ENCODE measurements around the gene INTS2. TPM values are rescaled to one million over a fixed set of nuclear protein-coding genes. Genes with fewer than 3 reads are reported as not detected.
A peak's percentile ranks its signal among the peaks of the same experiment; 100 is the strongest.

The INTS2 gene
- total RNA-seq, 1 experiment from 2014 or later, result 11.8 TPM

- POLR2A ChIA-PET, result interaction anchor here (1.7 kb wide), 1 partner anchor 14 kb away, joined by 6 read pairs; the partner anchor contains the start of gene BRIP1
- TF ChIP-seq, protein P1, sequence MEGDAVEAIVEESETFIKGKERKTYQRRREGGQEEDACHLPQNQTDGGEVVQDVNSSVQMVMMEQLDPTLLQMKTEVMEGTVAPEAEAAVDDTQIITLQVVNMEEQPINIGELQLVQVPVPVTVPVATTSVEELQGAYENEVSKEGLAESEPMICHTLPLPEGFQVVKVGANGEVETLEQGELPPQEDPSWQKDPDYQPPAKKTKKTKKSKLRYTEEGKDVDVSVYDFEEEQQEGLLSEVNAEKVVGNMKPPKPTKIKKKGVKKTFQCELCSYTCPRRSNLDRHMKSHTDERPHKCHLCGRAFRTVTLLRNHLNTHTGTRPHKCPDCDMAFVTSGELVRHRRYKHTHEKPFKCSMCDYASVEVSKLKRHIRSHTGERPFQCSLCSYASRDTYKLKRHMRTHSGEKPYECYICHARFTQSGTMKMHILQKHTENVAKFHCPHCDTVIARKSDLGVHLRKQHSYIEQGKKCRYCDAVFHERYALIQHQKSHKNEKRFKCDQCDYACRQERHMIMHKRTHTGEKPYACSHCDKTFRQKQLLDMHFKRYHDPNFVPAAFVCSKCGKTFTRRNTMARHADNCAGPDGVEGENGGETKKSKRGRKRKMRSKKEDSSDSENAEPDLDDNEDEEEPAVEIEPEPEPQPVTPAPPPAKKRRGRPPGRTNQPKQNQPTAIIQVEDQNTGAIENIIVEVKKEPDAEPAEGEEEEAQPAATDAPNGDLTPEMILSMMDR (IDR thresholded peaks at IDR 0.05; ENCODE audit: unreplicated experiment), result no peak
- DNase-seq (ENCODE audit: unreplicated experiment), result no peak
- intact Hi-C loops (cut with micrococcal nuclease), result no loop called here
- Mint-ChIP-seq H3K4me1 (ENCODE audit: insufficient read depth, unreplicated experiment) (no peaks in the 10 kb centered on the region), H3K27me3 (ENCODE audit: insufficient read depth, unreplicated experiment) (no peaks in the 10 kb centered on the region), H3K27ac (ENCODE audit: low read depth, unreplicated experiment) (no peak overlapping the region), H3K4me3 (ENCODE audit: unreplicated experiment) (no peak overlapping the region), H3K9me3 (ENCODE audit: unreplicated experiment) (no peaks in the 10 kb centered on the region), H3K36me3 (ENCODE audit: insufficient read depth, unreplicated experiment) (peaks cover 50% of the 10 kb centered on the region)
- CTCF ChIA-PET, result no interaction called here
- no TSS peak for BruUV-seq (replicated peaks)
Observed at GRCh38 chr17:61877837-61878236, 49.9 kb downstream of the INTS2 start.

DNA sequence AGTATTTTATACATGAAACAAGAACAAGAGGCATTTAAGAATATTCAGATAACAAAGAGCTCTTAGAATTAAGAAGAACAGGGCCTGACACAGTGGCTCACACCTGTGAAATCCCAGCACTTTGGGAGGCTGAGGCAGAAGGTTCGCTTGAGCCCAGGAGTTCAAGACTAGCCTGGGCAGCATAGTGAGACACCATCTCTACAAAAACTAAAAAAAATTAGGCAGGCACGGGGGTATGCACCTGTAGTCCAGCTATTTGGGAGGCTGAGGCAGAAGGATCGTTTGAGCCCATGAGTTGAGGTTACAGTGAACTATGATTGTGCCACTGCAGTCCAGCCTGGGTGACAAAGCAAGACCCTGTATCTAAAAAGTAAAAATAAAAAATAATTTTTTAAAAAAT is 52.0 kb downstream of the INTS2 start:
- TF ChIP-seq, protein P1 (IDR thresholded peaks at IDR 0.05; ENCODE audit: unreplicated experiment), result no peak
- H3K36me3 Mint-ChIP-seq (ENCODE audit: insufficient read depth, unreplicated experiment), result peaks cover 55% of the 10 kb centered on the region
- POLR2A ChIA-PET, result interaction anchor here (0.7 to 1.3 kb wide), 2 partner anchors 12 to 14 kb away, joined by 7 read pairs; partner anchors contain the start of gene BRIP1
- no peak for DNase-seq (ENCODE audit: unreplicated experiment)
- BruUV-seq (replicated peaks), result no TSS peak
- no peaks in the 10 kb centered on the region for H3K9me3 Mint-ChIP-seq (ENCODE audit: unreplicated experiment)
- intact Hi-C loops (cut with micrococcal nuclease), result no loop called here
- H3K4me3 Mint-ChIP-seq (ENCODE audit: unreplicated experiment), result no peak overlapping the region
- no peaks in the 10 kb centered on the region for H3K27me3 Mint-ChIP-seq (ENCODE audit: insufficient read depth, unreplicated experiment)
- CTCF ChIA-PET, result no interaction called here
- no peaks in the 10 kb centered on the region for H3K4me1 Mint-ChIP-seq (ENCODE audit: insufficient read depth, unreplicated experiment)
- H3K27ac Mint-ChIP-seq (ENCODE audit: low read depth, unreplicated experiment), result no peak overlapping the region

- Mint-ChIP-seq H3K36me3 (ENCODE audit: insufficient read depth, unreplicated experiment) (peaks cover 50% of the 10 kb centered on the region), H3K4me3 (ENCODE audit: unreplicated experiment) (no peak overlapping the region), H3K4me1 (ENCODE audit: insufficient read depth, unreplicated experiment) (no peaks in the 10 kb centered on the region), H3K9me3 (ENCODE audit: unreplicated experiment) (no peaks in the 10 kb centered on the region), H3K27ac (ENCODE audit: low read depth, unreplicated experiment) (no peak overlapping the region), H3K27me3 (ENCODE audit: insufficient read depth, unreplicated experiment) (no peaks in the 10 kb centered on the region)
- BruUV-seq (replicated peaks), result no TSS peak
- DNase-seq (ENCODE audit: unreplicated experiment), result no peak
- TF ChIP-seq, protein P1 (IDR thresholded peaks at IDR 0.05; ENCODE audit: unreplicated experiment), result no peak
- intact Hi-C loops (cut with micrococcal nuclease), result no loop called here
- ChIA-PET CTCF (no interaction called here), POLR2A (interaction anchor here (0.7 to 1.4 kb wide), 3 partner anchors 12 to 53 kb away, joined by 3 to 7 read pairs (median 7); partner anchors contain the start of genes BRIP1 and INTS2)
Observed at GRCh38 chr17:61875285-61875684, 52.5 kb downstream of the INTS2 start.

DNA sequence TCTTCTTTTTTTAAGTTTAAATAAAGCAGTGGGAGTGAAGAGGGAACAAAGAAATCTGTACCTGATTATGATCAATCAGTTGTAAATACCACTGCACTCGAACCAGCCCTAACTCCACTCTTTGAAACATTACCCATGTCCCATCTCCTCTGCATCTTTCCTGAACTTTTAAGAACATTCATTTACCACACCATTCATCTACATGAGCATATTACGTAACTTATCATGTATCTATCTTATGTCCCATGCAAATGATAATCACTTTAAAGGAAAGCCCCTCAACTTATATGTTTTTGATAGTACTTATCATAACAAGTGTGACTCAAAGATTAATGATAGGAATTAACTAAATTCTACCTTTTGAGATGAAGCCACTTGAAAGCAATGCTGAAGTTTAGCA is 53.7 kb downstream of the INTS2 start:
- TF ChIP-seq, protein P1 (IDR thresholded peaks at IDR 0.05; ENCODE audit: unreplicated experiment), result no peak
- intact Hi-C loops (cut with micrococcal nuclease), result no loop called here
- POLR2A ChIA-PET, result interaction anchor here (1.2 to 1.4 kb wide), 2 partner anchors 11 to 54 kb away, joined by 3 to 6 read pairs; partner anchors contain the start of genes BRIP1 and INTS2
- Mint-ChIP-seq H3K27me3 (ENCODE audit: insufficient read depth, unreplicated experiment) (no peaks in the 10 kb centered on the region), H3K4me1 (ENCODE audit: insufficient read depth, unreplicated experiment) (no peaks in the 10 kb centered on the region), H3K9me3 (ENCODE audit: unreplicated experiment) (no peaks in the 10 kb centered on the region), H3K36me3 (ENCODE audit: insufficient read depth, unreplicated experiment) (peaks cover 53% of the 10 kb centered on the region), H3K4me3 (ENCODE audit: unreplicated experiment) (no peak overlapping the region), H3K27ac (ENCODE audit: low read depth, unreplicated experiment) (peak overlapping the region; percentile 64)
- no TSS peak for BruUV-seq (replicated peaks)
- DNase-seq (ENCODE audit: unreplicated experiment), result no peak
- CTCF ChIA-PET, result no interaction called here
